Lung (tissue), 12 donors: Measurements from ENCODE around the gene GPX4. TPM values are rescaled to one million over a fixed set of nuclear protein-coding genes. Genes with fewer than 3 reads are reported as not detected.

Experiments
- ATAC-seq: fragments of 200-7000 bp; cut with Tn5 transposase; one replicate; pipeline ENCODE4 v1.9.1; 2020; ENCODE audit warnings: moderate number of reproducible peaks; ENCODE audit not compliant: insufficient read depth, low FRiP score
- DNase-seq, 3 donors: peaks; one replicate each; pipeline ENCODE4 v3.0.0-alpha.2; 2013 to 2017
- H3K27ac ChIP-seq, 2 donors: one replicate each; pipeline ENCODE4 v1.5.1; 2013; ENCODE audit warnings: mild to moderate bottlenecking in 2 of 2, moderate library complexity in 2 of 2, control low read depth in 1 of 2, inconsistent platforms in 1 of 2, low read depth in 1 of 2, low read length in 1 of 2
- H3K27me3 ChIP-seq, 3 donors: one replicate each; pipeline ENCODE4 v1.5.1; 2013; ENCODE audit warnings: low read length in 2 of 3; ENCODE audit not compliant: control insufficient read depth in 3 of 3, insufficient read depth in 3 of 3
- H3K36me3 ChIP-seq, 4 donors: one replicate each; pipeline ENCODE4 v1.5.1; 2013; ENCODE audit warnings: low read length in 4 of 4, mild to moderate bottlenecking in 1 of 4, moderate library complexity in 1 of 4; ENCODE audit not compliant: control insufficient read depth in 4 of 4, insufficient read depth in 4 of 4
- H3K4me1 ChIP-seq, 5 donors: one replicate each; pipeline ENCODE4 v1.5.1; 2013; ENCODE audit warnings: low read length in 5 of 5, mild to moderate bottlenecking in 2 of 5, moderate library complexity in 1 of 5; ENCODE audit not compliant: control insufficient read depth in 5 of 5, insufficient read depth in 5 of 5
- H3K4me3 ChIP-seq: one replicate; pipeline ENCODE4 v1.5.1; 2013; ENCODE audit warnings: mild to moderate bottlenecking, control low read depth, moderate library complexity
- H3K9ac ChIP-seq, 2 donors: one replicate each; pipeline ENCODE4 v1.5.1; 2013; ENCODE audit warnings: low read length in 2 of 2, control low read depth in 1 of 2; ENCODE audit not compliant: insufficient read depth in 1 of 2
- H3K9me3 ChIP-seq, 4 donors: one replicate each; pipeline ENCODE4 v1.5.1; 2013; ENCODE audit warnings: low read length in 3 of 4, mild to moderate bottlenecking in 1 of 4, moderate library complexity in 1 of 4; ENCODE audit not compliant: control insufficient read depth in 4 of 4, insufficient read depth in 3 of 4
- WGBS, 2 donors: extraction: QIAGEN DNeasy Blood & Tissue Kit; methylation state at CpG; one replicate each; pipeline ENCODE4 v1.1.7; 2013; 5-methylcytosine and 5-hydroxymethylcytosine counted together
- polyA plus RNA-seq, 2 donors: library from polyadenylated mRNA; stranded (reverse); fragments of 200-250 nt; gene quantifications; one replicate each; pipeline ENCODE4 v1.2.1, GENCODE V29; 2013
- total RNA-seq, 2 donors: library from RNA; depleted of rRNA in 1 of 2; stranded (reverse); fragments of >200 nt in 1 of 2; gene quantifications; one replicate each; pipeline ENCODE4 v1.2.1, GENCODE V29; 2014 to 2021
- TF ChIP-seq, protein P1 (sequence below): IDR thresholded peaks from 2 replicates; pipeline ENCODE4 v1.5.1; 2012; ENCODE audit warnings: mild to moderate bottlenecking; ENCODE audit errors: control extremely low read depth, extremely low read depth
- donor health status: control.
- donor health status: control.
- donor health status: Bipolar disorder and iron deficiency.
- donor health status: healthy.
- donor health status: DM: yes; HTN: yes; CAD: no.

GPX4 gene
- total and polyA plus RNA-seq, 4 donors = 91.6 to 1,031 (median 466) TPM

DNA sequence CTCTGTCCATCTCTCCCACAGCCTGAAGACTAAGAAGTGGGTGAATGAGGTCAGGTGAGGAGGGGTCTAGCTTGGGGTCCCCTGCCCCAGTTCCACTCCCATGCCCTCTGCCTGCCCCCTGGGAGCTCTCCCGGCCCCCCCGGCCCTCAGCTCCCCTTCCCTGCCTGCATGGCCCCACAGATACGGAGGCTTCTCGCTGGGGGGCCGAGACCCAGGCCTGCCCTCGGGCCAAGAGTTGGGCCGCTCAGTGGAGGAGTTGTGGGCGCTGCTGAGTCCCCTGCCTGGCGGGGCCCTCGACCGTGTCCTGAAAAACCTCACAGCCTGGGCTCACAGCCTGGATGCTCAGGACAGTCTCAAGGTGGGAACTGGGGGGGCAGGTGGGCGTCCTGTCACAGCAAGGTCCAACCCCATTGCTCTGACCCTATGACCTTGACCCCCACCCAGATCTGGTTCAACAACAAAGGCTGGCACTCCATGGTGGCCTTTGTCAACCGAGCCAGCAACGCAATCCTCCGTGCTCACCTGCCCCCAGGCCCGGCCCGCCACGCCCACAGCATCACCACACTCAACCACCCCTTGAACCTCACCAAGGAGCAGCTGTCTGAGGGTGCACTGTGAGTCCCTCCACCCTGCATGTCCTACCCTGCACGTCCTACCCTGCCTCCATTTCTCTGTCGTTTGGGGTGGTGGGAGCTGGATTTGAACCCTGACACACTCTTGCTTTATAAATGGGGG lies 47.7 kb upstream of the GPX4 start:
- no peaks in the 10 kb centered on the region for H3K27me3 ChIP-seq

DNA sequence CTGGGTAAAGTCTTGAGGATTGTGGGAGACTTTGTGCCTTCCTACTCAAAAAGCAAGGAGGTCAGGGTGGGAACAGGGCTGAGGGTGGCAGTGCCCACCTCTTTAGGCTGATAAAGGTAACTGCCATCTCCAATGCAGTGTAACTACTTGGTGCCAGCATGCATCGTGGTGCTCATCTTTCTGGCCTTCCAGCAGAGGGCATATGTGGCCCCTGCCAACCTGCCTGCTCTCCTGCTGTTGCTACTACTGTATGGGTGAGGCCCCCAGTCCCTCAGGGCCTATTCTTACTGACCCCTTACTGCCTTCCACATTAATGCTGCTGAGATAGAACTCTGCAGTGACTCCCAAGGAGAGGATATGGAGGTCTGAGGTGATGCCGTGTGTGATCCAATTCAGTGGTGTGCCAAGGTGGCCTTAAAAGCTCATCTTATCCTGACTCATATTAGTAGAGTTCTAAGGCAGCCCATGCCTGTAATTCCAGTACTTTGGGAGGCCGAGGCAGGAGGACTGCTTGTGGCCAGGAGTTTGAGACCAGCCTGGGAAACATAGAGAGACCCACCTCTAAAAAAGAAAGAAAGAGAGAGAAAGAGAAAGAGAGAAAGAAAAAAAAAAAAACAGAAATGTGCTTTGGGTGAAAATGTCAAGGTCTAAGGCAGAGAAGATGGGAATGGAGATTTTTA lies 46.5 kb upstream of the GPX4 start:
- TF ChIP-seq, protein P1, sequence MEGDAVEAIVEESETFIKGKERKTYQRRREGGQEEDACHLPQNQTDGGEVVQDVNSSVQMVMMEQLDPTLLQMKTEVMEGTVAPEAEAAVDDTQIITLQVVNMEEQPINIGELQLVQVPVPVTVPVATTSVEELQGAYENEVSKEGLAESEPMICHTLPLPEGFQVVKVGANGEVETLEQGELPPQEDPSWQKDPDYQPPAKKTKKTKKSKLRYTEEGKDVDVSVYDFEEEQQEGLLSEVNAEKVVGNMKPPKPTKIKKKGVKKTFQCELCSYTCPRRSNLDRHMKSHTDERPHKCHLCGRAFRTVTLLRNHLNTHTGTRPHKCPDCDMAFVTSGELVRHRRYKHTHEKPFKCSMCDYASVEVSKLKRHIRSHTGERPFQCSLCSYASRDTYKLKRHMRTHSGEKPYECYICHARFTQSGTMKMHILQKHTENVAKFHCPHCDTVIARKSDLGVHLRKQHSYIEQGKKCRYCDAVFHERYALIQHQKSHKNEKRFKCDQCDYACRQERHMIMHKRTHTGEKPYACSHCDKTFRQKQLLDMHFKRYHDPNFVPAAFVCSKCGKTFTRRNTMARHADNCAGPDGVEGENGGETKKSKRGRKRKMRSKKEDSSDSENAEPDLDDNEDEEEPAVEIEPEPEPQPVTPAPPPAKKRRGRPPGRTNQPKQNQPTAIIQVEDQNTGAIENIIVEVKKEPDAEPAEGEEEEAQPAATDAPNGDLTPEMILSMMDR = no peak
- peaks cover 0 to 11% (median 0%) of the 10 kb centered on the region in 4 donors for H3K36me3 ChIP-seq
- H3K9ac ChIP-seq = no peak overlapping the region
- no peak overlapping the region for H3K27ac ChIP-seq
- no peaks in the 10 kb centered on the region for H3K4me1 ChIP-seq
- DNase-seq (no peak), ATAC-seq (no peak)
- 45 to 52% methylated on average over 3 of the region's 3 CpGs for WGBS, 2 donors
- peaks cover 0 to 29% (median 11%) of the 10 kb centered on the region in 4 donors for H3K9me3 ChIP-seq
- H3K4me3 ChIP-seq = no peak overlapping the region
- no peaks in the 10 kb centered on the region for H3K27me3 ChIP-seq

More for the DNA sequence above, 47.7 kb upstream of the GPX4 start:
- peaks cover 0 to 29% (median 11%) of the 10 kb centered on the region in 4 donors for H3K9me3 ChIP-seq
- DNase-seq (no peak), ATAC-seq (no peak)
- WGBS, 2 donors = 96 to 97% methylated on average over 20 of the region's 20 CpGs
- H3K4me3 ChIP-seq = no peak overlapping the region
- no peaks in the 10 kb centered on the region for H3K4me1 ChIP-seq
- TF ChIP-seq, protein P1 = no peak
- no peak overlapping the region for H3K27ac ChIP-seq
- H3K9ac ChIP-seq = no peak overlapping the region
- peaks cover 0 to 11% (median 0%) of the 10 kb centered on the region in 4 donors for H3K36me3 ChIP-seq

DNA sequence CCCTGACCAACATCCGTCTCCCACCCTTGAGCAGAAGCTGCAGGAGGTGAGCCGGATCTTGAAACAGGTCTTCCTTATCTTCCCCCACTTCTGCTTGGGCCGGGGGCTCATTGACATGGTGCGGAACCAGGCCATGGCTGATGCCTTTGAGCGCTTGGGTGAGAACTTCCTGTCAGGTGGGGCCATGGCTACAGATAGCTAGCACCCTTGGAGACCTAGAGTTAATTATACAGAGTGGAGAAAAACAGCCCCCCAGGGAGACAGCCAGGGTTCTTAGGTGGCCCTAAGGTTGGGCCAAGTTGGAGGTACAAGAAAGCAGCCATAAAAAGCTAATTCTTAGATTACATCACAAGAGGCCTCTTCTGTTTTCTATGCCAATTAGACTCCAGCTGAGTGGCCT lies 45.7 kb upstream of the GPX4 start:
- no peak for ATAC-seq
- no peak overlapping the region for H3K27ac ChIP-seq
- 96 to 99% methylated on average over 5 of the region's 5 CpGs for WGBS, 2 donors
- H3K27me3 ChIP-seq = no peaks in the 10 kb centered on the region
- H3K36me3 ChIP-seq = peaks cover 0 to 11% (median 0%) of the 10 kb centered on the region in 4 donors
- DNase-seq = no peak
- no peak overlapping the region for H3K9ac ChIP-seq
- no peak overlapping the region for H3K4me3 ChIP-seq
- no peaks in the 10 kb centered on the region for H3K4me1 ChIP-seq
- TF ChIP-seq, protein P1 = no peak
- H3K9me3 ChIP-seq = peaks cover 0 to 29% (median 11%) of the 10 kb centered on the region in 4 donors
